Body of pancreas (tissue), 4 donors: ENCODE data around the gene FOXK1.

Experiments
- CTCF ChIP-seq, 7 experiments: fragments of 450-650 bp in 4 of 7; fragments of 200-600 bp in 3 of 7; sonication (generic) in 3 of 7; IDR thresholded peaks; one replicate each; pipeline ENCODE4 v1.5.1; 2016 to 2019; ENCODE audit warnings: antibody characterized with exemption in 7 of 7
- POLR2A ChIP-seq, 3 donors: fragments of 450-650 bp; IDR thresholded peaks; one replicate each; pipeline ENCODE4 v1.6.1; 2016; ENCODE audit warnings: antibody characterized with exemption in 3 of 3, mild to moderate bottlenecking in 2 of 3

- TF ChIP-seq POLR2A (IDR thresholded peaks at IDR 0.05) (no peak), CTCF (IDR thresholded peaks at IDR 0.05) (no peak)
These were observed 118.4 kb downstream of the FOXK1 start for GRCh38 chr7:4800487-4800886.
